ENCODE results near the gene PBLD.
"Not testable (repeated sequence)": the region's sequence is repeated elsewhere in the genome, so short reads cannot be mapped to it uniquely, and the experiment has no call there.

PBLD gene

GRCh38 chr10:68330852-68331454 is 1.8 kb downstream of the PBLD start:
- DNase-seq (ENCODE audit: low read depth in 2 of 2) = no peak

GRCh38 chr10:68329506-68329861 is 3.2 kb downstream of the PBLD start:
- no peak for DNase-seq (ENCODE audit: low read depth in 2 of 2)

GRCh38 chr10:68327889-68328786 is 4.6 kb downstream of the PBLD start:
- DNase-seq (ENCODE audit: low read depth in 2 of 2) = no peak

- DNase-seq (ENCODE audit: low read depth in 2 of 2) = not testable (repeated sequence)
Measured at GRCh38 chr10:68324396-68324795, 8.3 kb downstream of the PBLD start.

GRCh38 chr10:68318331-68319059 is 14.2 kb downstream of the PBLD start:
- no peak for DNase-seq (ENCODE audit: low read depth in 2 of 2)

GRCh38 chr10:68315582-68315981 is 17.1 kb downstream of the PBLD start:
- DNase-seq (ENCODE audit: low read depth in 2 of 2) = no peak

GRCh38 chr10:68314930-68315329 is 17.8 kb downstream of the PBLD start:
- not testable (repeated sequence) for DNase-seq (ENCODE audit: low read depth in 2 of 2)

GRCh38 chr10:68310531-68310930 is 22.2 kb downstream of the PBLD start:
- DNase-seq (ENCODE audit: low read depth in 2 of 2) = no peak

- no peak for DNase-seq (ENCODE audit: low read depth in 2 of 2)
Measured at GRCh38 chr10:68305854-68306253, 26.9 kb downstream of the PBLD start.

GRCh38 chr10:68303849-68304412 is 28.8 kb downstream of the PBLD start:
- no peak for DNase-seq (ENCODE audit: low read depth in 2 of 2)

GRCh38 chr10:68302871-68303270 is 29.9 kb downstream of the PBLD start:
- no peak for DNase-seq (ENCODE audit: low read depth in 2 of 2)

GRCh38 chr10:68302503-68302823 is 30.3 kb downstream of the PBLD start:
- DNase-seq (ENCODE audit: low read depth in 2 of 2) = no peak

GRCh38 chr10:68301790-68302502 is 30.8 kb downstream of the PBLD start:
- DNase-seq (ENCODE audit: low read depth in 2 of 2) = no peak

- DNase-seq (ENCODE audit: low read depth in 2 of 2) = no peak
Measured at GRCh38 chr10:68301301-68301700, 31.4 kb downstream of the PBLD start.

GRCh38 chr10:68296843-68297663 is 35.7 kb downstream of the PBLD start:
- DNase-seq (ENCODE audit: low read depth in 2 of 2) = no peak

- no peak for DNase-seq (ENCODE audit: low read depth in 2 of 2)
Measured at GRCh38 chr10:68290736-68291135, 42.0 kb downstream of the PBLD start.

GRCh38 chr10:68288717-68289116 is 44.0 kb downstream of the PBLD start:
- no peak for DNase-seq (ENCODE audit: low read depth in 2 of 2)

- DNase-seq (ENCODE audit: low read depth in 2 of 2) = no peak
Measured at GRCh38 chr10:68284062-68285001, 48.4 kb downstream of the PBLD start.

GRCh38 chr10:68280758-68281157 is 52.0 kb downstream of the PBLD start:
- no peak for DNase-seq (ENCODE audit: low read depth in 2 of 2)
